DMS153 treated with DMSO at 0.1 percent for 48 hours (cell line): ENCODE data around the gene PKNOX2.

Experiments used
- DNase-seq: peaks from one replicate; lab custom pipeline; 2025; ENCODE audit not compliant: unreplicated experiment; lab: John Stamatoyannopoulos, UW

PKNOX2 gene

GRCh38 chr11:125154378-125155099, 10.0 kb upstream of the PKNOX2 start:
- DNase-seq = no peak

- no peak for DNase-seq
Observed at GRCh38 chr11:125155100-125155444, 9.5 kb upstream of the PKNOX2 start.

- DNase-seq = no peak
Observed at GRCh38 chr11:125155767-125156166, 8.8 kb upstream of the PKNOX2 start.

- no peak for DNase-seq
Observed at GRCh38 chr11:125156346-125157117, 8.0 kb upstream of the PKNOX2 start.

- DNase-seq = no peak
Observed at GRCh38 chr11:125157118-125157733, 7.3 kb upstream of the PKNOX2 start.

GRCh38 chr11:125157953-125158680, 6.4 kb upstream of the PKNOX2 start:
- no peak for DNase-seq

- DNase-seq = no peak
Observed at GRCh38 chr11:125162743-125163142, 1.8 kb upstream of the PKNOX2 start.

GRCh38 chr11:125163431-125164063, 1.0 kb upstream of the PKNOX2 start:
- no peak for DNase-seq

- no peak for DNase-seq
Observed at GRCh38 chr11:125164091-125164421, 495 bp upstream of the PKNOX2 start.

GRCh38 chr11:125165111-125165842, 726 bp downstream of the PKNOX2 start:
- peak; percentile 3 for DNase-seq

- no peak for DNase-seq
Observed at GRCh38 chr11:125165843-125166763, 1.6 kb downstream of the PKNOX2 start.

GRCh38 chr11:125166764-125167291, 2.3 kb downstream of the PKNOX2 start:
- DNase-seq = no peak

- DNase-seq = no peak
Observed at GRCh38 chr11:125167292-125167953, 2.9 kb downstream of the PKNOX2 start.

- no peak for DNase-seq
Observed at GRCh38 chr11:125167954-125168835, 3.6 kb downstream of the PKNOX2 start.

- DNase-seq = no peak
Observed at GRCh38 chr11:125168918-125169456, 4.4 kb downstream of the PKNOX2 start.

GRCh38 chr11:125170001-125170509, 5.5 kb downstream of the PKNOX2 start:
- DNase-seq = no peak

GRCh38 chr11:125170510-125171031, 6.0 kb downstream of the PKNOX2 start:
- no peak for DNase-seq
